AG04450 (cell line): ENCODE results near the gene TLE1. TPM values are rescaled to one million over a fixed set of nuclear protein-coding genes. Genes with fewer than 3 reads are reported as not detected.
A peak's percentile ranks its signal among the peaks of the same experiment; 100 is the strongest.

Source experiments
- CTCF ChIA-PET: fragments of 300-600, 350-600 bp; formaldehyde crosslinking; extraction: SDS; loops from one replicate; lab custom pipeline; 2022; ENCODE audit warnings: antibody characterized with exemption, inconsistent platforms; lab: Charles Lee
- POLR2A ChIA-PET: fragments of 350-600 bp; formaldehyde crosslinking; extraction: SDS; loops from one replicate; lab custom pipeline; 2021; ENCODE audit warnings: antibody characterized with exemption, inconsistent platforms; lab: Yijun Ruan, JAX
- DNase-seq: peaks from one replicate; pipeline ENCODE4 v3.0.0-alpha.2; 2011; ENCODE audit warnings: low read depth, low spot score
- H3K27ac ChIP-seq: one replicate; pipeline ENCODE4 v1.5.1; 2012; ENCODE audit warnings: low read depth, low read length, control low read depth
- H3K27me3 ChIP-seq: one replicate; pipeline ENCODE4 v1.6.0; 2012; ENCODE audit warnings: low read length; ENCODE audit not compliant: control insufficient read depth, insufficient read depth
- H3K4me3 ChIP-seq: 2 replicates; pipeline ENCODE4 v1.5.1; 2011; ENCODE audit warnings: mild to moderate bottlenecking, low read depth, low read length, control low read depth
- H3K9me3 ChIP-seq: 2 replicates; pipeline ENCODE4 v1.5.1; 2012; ENCODE audit warnings: low read length; ENCODE audit not compliant: control insufficient read depth, insufficient read depth
- CTCF ChIP-seq: IDR thresholded peaks from 2 replicates; pipeline ENCODE4 v1.5.1; 2011; ENCODE audit warnings: low read depth, low read length, control low read depth, inconsistent platforms
- polyA plus RNA-seq: library from polyadenylated mRNA; depleted of rRNA; stranded (reverse); fragments of >200 nt; gene quantifications from 2 replicates; pipeline ENCODE4 v1.2.3, GENCODE V29; 2011

The TLE1 gene
- polyA plus RNA-seq, 1 experiment = 42.8 TPM

- TF ChIP-seq CTCF = no peak
- ChIA-PET CTCF (interaction anchor here (1.7 kb wide), 1 partner anchor 11 kb away, joined by 4 read pairs; no protein-coding TSS in a partner anchor), POLR2A (no interaction called here)
- H3K27ac ChIP-seq = no peak overlapping the region
- no peaks in the 10 kb centered on the region for H3K27me3 ChIP-seq
- no peak overlapping the region for H3K4me3 ChIP-seq
- no peak for DNase-seq
- H3K9me3 ChIP-seq = no peaks in the 10 kb centered on the region
These were observed 107.4 kb downstream of the TLE1 start for GRCh38 chr9:81581986-81582385.

GRCh38 chr9:81579381-81579780 is 110.0 kb downstream of the TLE1 start:
- Histone ChIP-seq H3K4me3 (no peak overlapping the region), H3K9me3 (no peaks in the 10 kb centered on the region), H3K27ac (no peak overlapping the region), H3K27me3 (no peaks in the 10 kb centered on the region)
- DNase-seq = no peak
- ChIA-PET POLR2A (no interaction called here), CTCF (no interaction called here)
- no peak for TF ChIP-seq CTCF

GRCh38 chr9:81578606-81579005 is 110.7 kb downstream of the TLE1 start:
- Histone ChIP-seq H3K4me3 (no peak overlapping the region), H3K9me3 (no peaks in the 10 kb centered on the region), H3K27ac (no peak overlapping the region), H3K27me3 (no peaks in the 10 kb centered on the region)
- peak; percentile 26 for DNase-seq
- ChIA-PET CTCF (no interaction called here), POLR2A (no interaction called here)
- TF ChIP-seq CTCF = no peak

- Histone ChIP-seq H3K27ac (no peak overlapping the region), H3K4me3 (no peak overlapping the region), H3K27me3 (no peaks in the 10 kb centered on the region), H3K9me3 (no peaks in the 10 kb centered on the region)
- peak; percentile 20 for DNase-seq
- ChIA-PET POLR2A (no interaction called here), CTCF (no interaction called here)
- no peak for TF ChIP-seq CTCF
These were observed 113.4 kb downstream of the TLE1 start for GRCh38 chr9:81575956-81576355.

GRCh38 chr9:81574405-81574804 is 114.9 kb downstream of the TLE1 start:
- H3K27ac ChIP-seq = no peak overlapping the region
- H3K9me3 ChIP-seq = no peaks in the 10 kb centered on the region
- CTCF ChIA-PET = no interaction called here
- H3K27me3 ChIP-seq = no peaks in the 10 kb centered on the region
- POLR2A ChIA-PET = interaction anchor here (0.6 kb wide), 1 partner anchor 27 kb away, joined by 9 read pairs; no protein-coding TSS in a partner anchor
- DNase-seq = no peak
- H3K4me3 ChIP-seq = no peak overlapping the region
- TF ChIP-seq CTCF = no peak
